AG04450 (cell line): Measurements from ENCODE around the gene DDX55. TPM values are rescaled to one million over a fixed set of nuclear protein-coding genes. Genes with fewer than 3 reads are reported as not detected.
A peak's percentile ranks its signal among the peaks of the same experiment; 100 is the strongest.

Experiments
- CTCF ChIA-PET: fragments of 300-600, 350-600 bp; formaldehyde crosslinking; extraction: SDS; loops from one replicate; lab custom pipeline; 2022; ENCODE audit warnings: antibody characterized with exemption, inconsistent platforms; lab: Charles Lee
- POLR2A ChIA-PET: fragments of 350-600 bp; formaldehyde crosslinking; extraction: SDS; loops from one replicate; lab custom pipeline; 2021; ENCODE audit warnings: antibody characterized with exemption, inconsistent platforms; lab: Yijun Ruan, JAX
- DNase-seq: peaks from one replicate; pipeline ENCODE4 v3.0.0-alpha.2; 2011; ENCODE audit warnings: low read depth, low spot score
- H3K27ac ChIP-seq: one replicate; pipeline ENCODE4 v1.5.1; 2012; ENCODE audit warnings: low read depth, low read length, control low read depth
- H3K27me3 ChIP-seq: one replicate; pipeline ENCODE4 v1.6.0; 2012; ENCODE audit warnings: low read length; ENCODE audit not compliant: control insufficient read depth, insufficient read depth
- H3K4me3 ChIP-seq: 2 replicates; pipeline ENCODE4 v1.5.1; 2011; ENCODE audit warnings: mild to moderate bottlenecking, low read depth, low read length, control low read depth
- H3K9me3 ChIP-seq: 2 replicates; pipeline ENCODE4 v1.5.1; 2012; ENCODE audit warnings: low read length; ENCODE audit not compliant: control insufficient read depth, insufficient read depth
- polyA plus RNA-seq: library from polyadenylated mRNA; depleted of rRNA; stranded (reverse); fragments of >200 nt; gene quantifications from 2 replicates; pipeline ENCODE4 v1.2.3, GENCODE V29; 2011
- TF ChIP-seq, protein P1 (sequence below): IDR thresholded peaks from 2 replicates; pipeline ENCODE4 v1.5.1; 2011; ENCODE audit warnings: low read depth, low read length, control low read depth, inconsistent platforms

The DDX55 gene
- polyA plus RNA-seq, 1 experiment, result 15.4 TPM

DNA sequence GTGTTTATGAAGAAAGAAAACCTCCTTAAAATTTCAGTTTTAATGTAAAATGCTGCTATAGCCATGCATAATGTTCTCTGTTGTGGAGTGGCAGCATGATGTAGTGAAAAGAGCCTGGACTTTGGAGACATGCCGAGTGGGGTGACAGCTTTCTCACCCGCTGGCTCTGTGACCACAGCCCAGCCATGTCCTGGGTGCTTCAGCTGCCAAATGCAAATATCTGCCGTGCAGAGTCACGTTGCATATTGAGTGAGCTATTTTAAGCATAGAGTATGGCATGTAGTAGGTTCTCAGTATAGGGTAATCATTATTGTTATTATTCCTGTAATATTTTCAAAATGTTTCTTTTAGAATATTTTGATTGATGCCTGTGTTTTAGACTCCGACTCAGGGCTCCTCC, 53.5 kb downstream of the DDX55 start:
- CTCF ChIA-PET, result no interaction called here
- H3K27ac ChIP-seq, result no peak overlapping the region
- POLR2A ChIA-PET, result no interaction called here

DNA sequence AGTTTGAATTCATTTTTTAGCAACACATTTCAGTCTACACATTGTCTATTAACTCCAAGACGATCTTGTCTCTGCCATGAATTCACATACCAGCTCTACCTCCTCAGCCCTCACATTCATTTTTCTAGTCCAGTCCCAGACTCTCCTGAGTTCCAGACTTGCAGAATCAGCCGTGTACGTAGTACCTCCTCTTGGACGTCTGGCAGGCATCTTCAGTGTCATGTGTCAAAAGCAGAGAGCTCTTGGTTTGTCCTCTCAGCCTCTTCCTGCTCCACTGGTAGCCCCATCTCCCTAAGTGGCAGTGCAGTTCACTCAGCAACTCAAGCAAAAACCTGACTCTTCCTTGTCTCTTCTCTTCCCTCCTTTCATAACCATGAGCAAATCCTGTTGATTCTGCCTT, 54.5 kb downstream of the DDX55 start:
- ChIA-PET CTCF (no interaction called here), POLR2A (no interaction called here)
- Histone ChIP-seq H3K27ac (no peak overlapping the region), H3K27me3 (no peaks in the 10 kb centered on the region), H3K4me3 (no peak overlapping the region), H3K9me3 (no peaks in the 10 kb centered on the region)
- no peak for DNase-seq
- TF ChIP-seq, protein P1, sequence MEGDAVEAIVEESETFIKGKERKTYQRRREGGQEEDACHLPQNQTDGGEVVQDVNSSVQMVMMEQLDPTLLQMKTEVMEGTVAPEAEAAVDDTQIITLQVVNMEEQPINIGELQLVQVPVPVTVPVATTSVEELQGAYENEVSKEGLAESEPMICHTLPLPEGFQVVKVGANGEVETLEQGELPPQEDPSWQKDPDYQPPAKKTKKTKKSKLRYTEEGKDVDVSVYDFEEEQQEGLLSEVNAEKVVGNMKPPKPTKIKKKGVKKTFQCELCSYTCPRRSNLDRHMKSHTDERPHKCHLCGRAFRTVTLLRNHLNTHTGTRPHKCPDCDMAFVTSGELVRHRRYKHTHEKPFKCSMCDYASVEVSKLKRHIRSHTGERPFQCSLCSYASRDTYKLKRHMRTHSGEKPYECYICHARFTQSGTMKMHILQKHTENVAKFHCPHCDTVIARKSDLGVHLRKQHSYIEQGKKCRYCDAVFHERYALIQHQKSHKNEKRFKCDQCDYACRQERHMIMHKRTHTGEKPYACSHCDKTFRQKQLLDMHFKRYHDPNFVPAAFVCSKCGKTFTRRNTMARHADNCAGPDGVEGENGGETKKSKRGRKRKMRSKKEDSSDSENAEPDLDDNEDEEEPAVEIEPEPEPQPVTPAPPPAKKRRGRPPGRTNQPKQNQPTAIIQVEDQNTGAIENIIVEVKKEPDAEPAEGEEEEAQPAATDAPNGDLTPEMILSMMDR, result no peak

More for the DNA sequence above, 53.5 kb downstream of the DDX55 start:
- H3K27me3 ChIP-seq, result no peaks in the 10 kb centered on the region
- TF ChIP-seq, protein P1, result no peak
- no peaks in the 10 kb centered on the region for H3K9me3 ChIP-seq
- no peak overlapping the region for H3K4me3 ChIP-seq
- DNase-seq, result no peak

DNA sequence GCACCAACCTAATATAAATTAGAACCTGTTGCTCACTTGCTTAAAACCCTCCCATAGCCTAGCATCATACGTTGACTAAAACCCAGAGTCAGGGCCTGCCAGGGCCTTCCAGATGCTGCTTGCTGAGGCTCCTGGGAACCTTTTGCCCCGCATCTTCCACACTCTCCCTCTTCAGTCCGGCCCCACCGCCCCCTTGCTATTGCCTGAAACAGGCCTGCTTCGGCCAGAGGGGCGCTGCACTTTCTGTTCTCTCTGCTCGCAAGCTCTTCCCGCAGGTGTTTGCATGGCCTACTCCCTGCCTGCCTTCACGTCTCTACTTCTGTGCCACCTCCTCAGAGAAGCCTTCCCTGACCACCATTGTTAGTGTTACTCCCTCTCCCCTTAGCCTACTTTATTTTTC, 55.3 kb downstream of the DDX55 start:
- TF ChIP-seq, protein P1, result no peak

DNA sequence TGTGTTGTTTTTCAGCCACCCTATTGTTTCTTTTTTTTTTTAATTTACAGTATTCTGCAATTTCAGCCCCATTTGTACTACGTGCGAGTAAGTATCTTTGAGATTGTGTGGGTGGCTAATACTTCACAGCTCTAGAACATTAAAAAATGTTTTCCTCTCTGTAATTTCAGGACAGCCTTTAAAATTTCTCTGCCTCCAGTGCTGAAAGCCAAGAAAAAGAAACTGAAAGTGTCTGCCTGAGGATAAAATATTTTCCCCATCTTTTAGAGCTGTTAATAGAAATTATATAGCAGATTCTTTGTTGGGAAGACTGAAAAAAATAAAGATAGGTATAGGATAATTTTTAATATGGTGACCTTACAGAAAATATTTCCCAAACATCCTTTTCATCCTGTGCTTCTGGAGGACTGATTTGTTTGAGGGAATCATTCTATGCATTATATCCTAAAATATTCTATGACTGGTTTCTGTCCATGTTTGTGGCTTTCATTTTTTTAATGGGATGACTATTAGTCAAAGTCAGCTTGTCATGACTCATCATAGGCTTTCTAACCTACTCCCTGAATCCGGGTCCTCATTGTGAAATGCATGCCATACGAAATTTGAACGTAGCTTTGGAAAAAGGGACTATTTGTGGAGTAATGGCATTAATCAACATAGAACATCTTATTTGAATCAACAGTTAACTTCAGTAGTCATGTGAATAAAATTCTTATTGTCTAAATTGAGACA, 58.3 kb downstream of the DDX55 start:
- TF ChIP-seq, protein P1, result no peak
- Histone ChIP-seq H3K9me3 (no peaks in the 10 kb centered on the region), H3K27me3 (no peaks in the 10 kb centered on the region), H3K27ac (peak overlapping the region; percentile 52), H3K4me3 (no peak overlapping the region)
- DNase-seq, result peak; percentile 34
- CTCF ChIA-PET, result interaction anchor here (1.5 kb wide), 1 partner anchor 324 kb away, joined by 6 read pairs; no protein-coding TSS in a partner anchor
- POLR2A ChIA-PET, result interaction anchor here (0.6 to 1.9 kb wide), 2 partner anchors 52 to 1045 kb away, joined by 6 to 7 read pairs; partner anchors contain the start of gene ATP6V0A2

More for the DNA sequence above, 55.3 kb downstream of the DDX55 start:
- no peak for DNase-seq
- Histone ChIP-seq H3K9me3 (no peaks in the 10 kb centered on the region), H3K27ac (no peak overlapping the region), H3K27me3 (no peaks in the 10 kb centered on the region), H3K4me3 (no peak overlapping the region)
- ChIA-PET CTCF (no interaction called here), POLR2A (no interaction called here)

DNA sequence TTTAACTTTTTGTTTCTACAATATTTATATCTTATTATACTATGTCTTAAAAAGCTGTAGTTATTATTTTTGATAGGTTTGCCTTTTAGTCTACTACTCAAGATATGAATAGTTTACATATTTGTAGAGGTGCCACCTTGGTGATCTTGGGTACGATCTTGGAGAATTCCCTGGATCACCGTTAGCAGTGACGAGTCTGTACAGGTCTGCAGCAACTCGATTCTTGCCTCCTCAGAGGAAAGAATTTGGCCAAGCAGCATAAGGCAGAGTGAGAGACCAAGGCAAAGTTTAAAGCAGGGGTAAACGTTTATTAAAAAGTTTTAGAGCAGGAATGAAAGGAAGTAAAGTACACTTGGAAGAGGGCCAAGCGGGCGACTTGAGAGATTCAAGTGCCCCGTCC, 65.9 kb downstream of the DDX55 start:
- Histone ChIP-seq H3K9me3 (peaks cover 3% of the 10 kb centered on the region; the same call in 1 of the 2 replicates), H3K27me3 (no peaks in the 10 kb centered on the region), H3K4me3 (no peak overlapping the region), H3K27ac (no peak overlapping the region)
- DNase-seq, result no peak
- TF ChIP-seq, protein P1, result no peak
- ChIA-PET POLR2A (no interaction called here), CTCF (no interaction called here)
